ELF-1 (cell line): ENCODE data around the gene MRPS34.
"Not testable (repeated sequence)": the region's sequence is repeated elsewhere in the genome, so short reads cannot be mapped to it uniquely, and the experiment has no call there.

Source experiments
- DNase-seq: peaks from one replicate; pipeline ENCODE4 v3.0.0-alpha.2; 2016; ENCODE audit warnings: low read depth, low spot score

The MRPS34 gene

GRCh38 chr16:1752853-1753252 lies 20.1 kb downstream of the MRPS34 start:
- DNase-seq = no peak

DNA sequence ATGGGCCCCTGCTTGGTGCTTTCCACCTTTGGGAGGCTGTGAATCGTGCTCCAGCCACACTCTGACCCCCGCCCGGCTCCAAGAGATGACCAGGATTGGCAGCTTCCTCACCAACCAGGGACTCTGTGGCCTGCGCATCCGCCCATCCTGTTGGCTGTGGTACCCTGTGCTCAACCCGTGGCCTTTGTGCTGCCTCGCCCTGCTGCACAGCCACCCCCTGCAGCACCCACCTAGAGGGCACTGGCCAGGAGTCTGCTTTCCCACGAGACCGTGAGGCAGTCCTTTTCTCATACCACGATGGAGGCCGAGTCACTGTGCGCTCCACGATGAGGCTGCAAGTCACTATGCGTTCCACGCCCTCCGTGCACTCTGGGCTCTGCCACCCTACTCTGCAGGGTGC lies 21.0 kb downstream of the MRPS34 start:
- DNase-seq = no peak

DNA sequence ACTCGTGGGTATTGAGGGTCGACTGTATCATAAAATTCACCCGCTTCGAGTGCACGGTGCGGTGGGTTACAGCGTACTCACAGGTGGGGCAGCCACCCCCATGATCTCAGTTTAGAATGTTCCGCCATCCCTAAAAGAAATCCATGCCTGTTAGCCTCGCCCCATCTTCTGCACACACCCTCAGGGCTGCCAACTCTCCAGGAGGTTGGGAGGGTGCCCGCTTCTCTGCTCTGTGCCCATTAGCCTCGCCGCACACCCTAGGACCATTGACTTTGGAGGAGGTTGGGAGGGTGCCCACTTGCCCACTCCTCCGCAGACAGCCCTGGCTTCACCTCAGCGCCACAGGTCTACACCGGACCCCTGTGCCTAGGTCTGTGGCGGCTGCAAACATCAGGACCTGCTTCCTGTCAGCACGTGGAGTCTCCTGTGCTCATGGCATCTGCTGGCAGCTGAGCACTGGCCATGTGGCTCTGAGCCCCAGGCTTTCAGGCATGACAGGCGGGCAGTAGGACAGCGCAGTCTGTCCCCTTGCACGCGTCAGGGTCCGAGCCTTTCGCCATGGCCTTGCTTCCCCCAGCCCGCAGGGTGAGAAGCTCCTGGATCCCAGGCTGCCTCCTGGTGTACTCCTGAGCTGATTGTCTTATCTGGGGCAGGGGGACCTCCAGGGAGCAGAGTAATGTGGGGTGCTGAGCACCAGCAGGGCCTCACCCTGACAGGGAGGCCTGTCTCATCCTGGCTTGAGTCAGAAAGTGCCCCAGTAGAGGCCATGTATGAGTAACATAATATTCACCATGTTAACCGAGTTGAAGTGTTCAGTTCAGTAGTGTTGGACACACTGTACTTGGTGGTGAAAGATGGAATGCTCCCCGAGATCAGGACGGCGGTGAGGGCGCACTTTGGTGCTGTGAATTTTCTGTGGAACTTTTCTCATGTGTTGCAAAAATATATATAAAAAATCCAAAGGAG lies 23.5 kb downstream of the MRPS34 start:
- no peak for DNase-seq

DNA sequence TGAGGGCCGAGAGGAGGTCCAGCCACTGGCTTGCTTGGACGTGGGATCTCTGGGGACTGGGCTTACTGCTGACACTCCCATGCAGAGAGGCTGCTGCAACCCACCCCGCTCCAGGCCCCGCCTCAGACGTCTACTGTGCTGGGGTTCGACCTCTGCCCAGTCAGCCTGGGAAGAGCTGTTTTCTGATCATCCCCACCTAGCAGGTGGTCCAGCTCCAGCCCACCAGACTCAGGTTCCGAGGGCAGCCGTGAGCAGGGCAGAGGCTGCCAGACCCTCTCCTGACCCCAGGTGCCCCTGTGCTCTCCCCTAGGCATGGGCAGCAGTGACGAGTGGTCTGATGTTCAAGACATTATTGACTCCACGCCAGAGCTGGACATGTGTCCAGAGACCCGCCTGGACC lies 25.0 kb downstream of the MRPS34 start:
- DNase-seq = no peak

DNA sequence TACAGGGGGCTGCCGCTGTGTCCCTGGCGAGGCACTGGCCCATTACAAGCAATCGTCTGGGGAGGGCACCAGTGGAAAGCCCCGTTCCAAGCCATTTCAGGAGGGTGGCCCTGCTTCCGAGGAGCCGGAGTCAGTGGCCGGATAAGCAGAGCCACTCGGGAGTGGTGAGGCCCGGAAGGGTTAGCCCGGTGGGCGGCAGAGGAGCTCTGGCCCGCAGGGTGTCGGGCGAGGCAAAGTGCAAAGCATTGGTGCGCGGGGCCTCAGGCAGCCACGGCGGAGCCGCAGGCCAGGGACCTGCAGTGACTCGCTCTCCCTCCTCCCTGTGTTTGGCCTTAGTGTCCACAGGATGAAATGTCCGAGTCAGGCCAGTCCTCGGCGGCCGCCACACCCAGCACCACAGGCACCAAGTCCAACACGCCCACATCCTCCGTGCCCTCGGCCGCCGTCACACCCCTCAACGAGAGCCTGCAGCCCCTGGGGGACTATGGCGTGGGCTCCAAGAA lies 26.2 kb downstream of the MRPS34 start:
- DNase-seq = no peak

GRCh38 chr16:1745900-1746692 lies 26.8 kb downstream of the MRPS34 start:
- DNase-seq = peak; percentile 78

DNA sequence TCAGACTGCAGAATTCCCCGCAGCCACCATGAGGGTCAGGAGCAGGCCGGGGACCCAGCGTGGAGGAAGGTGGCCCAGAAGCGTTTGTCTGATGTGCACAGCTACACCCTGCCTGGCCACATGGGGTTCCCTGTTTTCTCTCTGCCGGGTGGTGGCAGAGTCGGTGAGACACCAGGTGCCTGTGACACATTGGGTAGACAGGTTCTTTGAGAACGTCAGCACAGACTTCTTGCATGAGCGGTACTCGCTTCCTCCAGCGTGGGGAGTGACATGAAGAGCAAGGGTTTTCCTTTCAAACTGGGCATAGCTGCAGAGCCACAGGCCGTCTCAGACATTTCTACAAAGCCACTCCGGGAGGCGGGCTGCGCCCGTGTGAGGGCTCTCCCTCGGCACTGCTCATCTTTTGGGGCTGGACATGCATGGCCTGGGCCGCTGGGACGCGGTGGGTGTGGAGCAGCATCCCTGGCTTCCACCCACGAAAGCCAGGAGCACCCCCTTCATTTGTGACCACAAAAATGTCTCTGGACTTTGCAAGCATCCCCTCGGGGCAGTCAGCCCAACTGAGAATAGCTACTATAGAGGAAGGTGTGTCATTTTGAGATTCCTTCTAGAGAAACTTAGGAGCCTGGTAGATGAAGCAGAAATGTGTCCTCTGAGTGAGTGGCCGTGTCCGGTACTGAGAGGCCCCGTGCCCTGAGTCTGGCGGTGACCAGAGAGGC lies 27.6 kb downstream of the MRPS34 start:
- DNase-seq = peak; percentile 59

- peak; percentile 47 for DNase-seq
These were observed 28.5 kb downstream of the MRPS34 start for GRCh38 chr16:1744338-1744840.

DNA sequence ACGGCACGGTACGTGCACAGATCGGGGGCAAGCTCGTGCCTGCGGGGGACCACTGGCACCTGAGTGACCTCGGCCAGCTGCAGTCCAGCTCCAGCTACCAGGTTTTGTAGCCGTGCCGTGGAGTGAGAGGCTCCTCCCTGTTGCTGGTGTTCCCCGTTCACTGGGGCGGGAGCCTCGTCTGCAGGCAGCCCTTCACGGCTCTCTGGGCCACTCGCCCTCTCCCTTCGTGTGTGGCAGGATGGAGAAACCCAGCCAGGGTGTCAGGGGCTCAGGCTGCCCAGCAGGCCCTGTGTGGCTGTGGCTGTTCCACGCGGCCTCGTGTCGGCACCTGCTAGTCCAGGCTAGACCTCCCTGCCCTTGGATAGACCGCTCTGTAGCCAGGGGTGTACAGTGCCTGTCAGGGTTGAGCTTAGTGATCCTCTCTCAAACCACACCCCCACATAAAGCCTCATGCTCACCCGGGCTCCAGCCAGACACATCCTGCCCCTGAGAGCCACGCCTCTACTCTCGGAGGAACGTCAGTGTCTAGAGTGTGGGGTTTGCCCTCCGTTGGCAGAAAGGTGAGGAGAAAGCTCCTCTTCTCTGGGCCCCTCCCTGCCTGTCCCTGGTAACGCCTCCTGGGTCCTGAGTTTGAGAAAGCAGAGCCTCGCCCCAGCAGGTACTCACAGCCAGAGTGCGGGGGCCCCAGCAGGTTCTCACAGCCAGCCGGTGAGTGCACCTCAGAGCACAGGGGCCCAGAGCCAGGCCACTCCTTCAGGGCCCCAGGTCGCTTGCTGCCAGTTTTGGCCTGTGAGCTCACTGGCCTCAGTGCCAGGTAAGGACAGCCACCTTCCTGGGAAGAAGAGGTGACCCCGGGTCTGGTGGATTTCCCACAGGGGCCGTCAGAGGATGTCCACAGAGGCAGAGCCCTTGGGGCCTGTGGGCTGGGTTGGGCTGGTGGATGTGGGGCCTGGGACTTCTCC lies 29.3 kb downstream of the MRPS34 start:
- no peak for DNase-seq

DNA sequence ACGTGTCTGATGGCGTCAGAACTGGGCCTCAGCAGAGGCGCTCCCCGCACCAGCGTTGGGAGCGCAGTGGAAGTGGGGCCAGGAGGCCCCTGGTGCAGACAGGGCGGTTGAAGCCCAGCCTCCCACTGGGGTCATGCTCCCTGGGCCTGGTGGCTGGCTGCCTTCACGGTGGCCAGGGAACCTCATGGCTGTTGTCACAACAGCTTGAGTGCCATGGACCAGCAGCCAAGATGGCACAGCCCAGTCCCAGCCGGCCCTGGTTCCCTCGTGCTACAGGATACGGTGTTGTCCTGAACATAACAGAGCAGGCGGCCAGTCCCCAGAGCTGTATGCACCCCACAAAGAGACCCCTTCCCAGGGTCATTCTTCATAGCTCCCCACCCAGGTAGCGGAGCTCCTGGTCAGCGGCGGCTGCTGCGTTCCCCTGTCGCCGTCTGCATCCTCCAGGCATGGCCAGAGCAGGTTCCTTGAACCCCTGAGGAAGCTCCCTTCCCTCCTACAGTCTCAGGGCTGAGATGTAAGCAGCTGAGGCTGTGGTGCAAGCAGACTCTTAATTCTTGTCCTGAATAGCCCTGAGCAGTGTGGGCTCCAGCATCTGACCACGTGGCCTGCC lies 31.3 kb downstream of the MRPS34 start:
- DNase-seq = no peak

GRCh38 chr16:1740781-1741490 lies 32.0 kb downstream of the MRPS34 start:
- DNase-seq = no peak

- DNase-seq = no peak
These were observed 32.7 kb downstream of the MRPS34 start for GRCh38 chr16:1740234-1740633.

DNA sequence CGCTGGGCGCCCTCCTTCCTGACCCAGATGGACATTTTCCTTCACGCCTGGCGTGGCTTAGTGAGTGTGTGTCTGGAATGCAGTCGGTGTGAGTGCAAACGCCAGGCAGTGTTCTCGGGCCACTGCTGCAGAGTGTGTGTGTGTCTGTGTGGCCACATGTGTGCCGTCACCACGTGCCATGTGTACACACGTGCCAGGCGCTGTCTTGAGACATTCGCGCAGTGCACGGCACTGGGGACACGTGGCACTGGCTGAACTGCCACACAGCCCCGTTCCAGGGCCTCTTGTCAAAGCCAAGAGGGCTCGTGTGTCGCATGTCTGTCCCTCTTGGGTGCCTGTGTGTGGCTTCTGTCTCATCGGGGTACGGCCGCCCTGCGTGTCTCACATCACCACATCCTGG lies 38.1 kb downstream of the MRPS34 start:
- no peak for DNase-seq

- no peak for DNase-seq
These were observed 38.8 kb downstream of the MRPS34 start for GRCh38 chr16:1734123-1734522.

- not testable (repeated sequence) for DNase-seq
These were observed 40.4 kb downstream of the MRPS34 start for GRCh38 chr16:1732551-1732987.

DNA sequence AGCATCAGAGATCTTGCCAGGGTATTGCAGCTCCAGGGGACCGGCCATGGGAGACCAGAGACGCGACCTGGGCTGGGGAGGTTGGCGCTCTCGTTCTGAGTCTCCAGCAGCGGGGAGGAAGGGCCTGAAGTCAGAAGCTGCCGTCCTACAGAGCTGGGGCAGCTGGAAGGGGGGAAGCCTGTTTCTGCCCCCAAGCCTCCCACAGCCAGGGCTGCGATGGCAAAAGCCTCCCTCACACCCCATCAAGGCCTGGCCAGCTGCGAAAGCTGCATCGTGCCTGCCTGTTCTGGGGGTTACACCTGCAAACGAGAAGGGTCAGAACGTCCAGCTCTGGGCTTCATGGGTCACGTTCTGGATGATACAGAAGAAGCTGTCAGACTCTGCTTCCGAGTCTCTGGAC lies 40.9 kb downstream of the MRPS34 start:
- no peak for DNase-seq

DNA sequence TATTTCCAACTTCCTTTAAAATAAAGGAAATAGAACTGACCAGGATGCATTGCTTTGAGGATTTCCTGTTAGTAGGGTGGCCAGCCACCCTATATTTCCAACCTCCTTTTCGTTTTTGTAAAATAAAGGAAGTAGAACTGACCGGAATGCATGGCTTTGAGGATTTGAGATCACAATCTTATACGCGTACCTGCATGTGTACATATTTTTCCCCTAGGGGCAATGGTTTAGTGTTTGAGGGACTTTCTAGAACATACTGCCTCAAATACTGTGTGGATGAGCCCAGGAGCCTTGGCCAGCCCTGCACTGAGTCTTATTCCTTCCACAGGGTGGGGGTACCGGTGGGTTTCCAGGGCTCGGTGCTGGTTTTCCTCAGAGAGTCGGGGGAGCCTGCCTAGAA lies 41.3 kb downstream of the MRPS34 start:
- no peak for DNase-seq

DNA sequence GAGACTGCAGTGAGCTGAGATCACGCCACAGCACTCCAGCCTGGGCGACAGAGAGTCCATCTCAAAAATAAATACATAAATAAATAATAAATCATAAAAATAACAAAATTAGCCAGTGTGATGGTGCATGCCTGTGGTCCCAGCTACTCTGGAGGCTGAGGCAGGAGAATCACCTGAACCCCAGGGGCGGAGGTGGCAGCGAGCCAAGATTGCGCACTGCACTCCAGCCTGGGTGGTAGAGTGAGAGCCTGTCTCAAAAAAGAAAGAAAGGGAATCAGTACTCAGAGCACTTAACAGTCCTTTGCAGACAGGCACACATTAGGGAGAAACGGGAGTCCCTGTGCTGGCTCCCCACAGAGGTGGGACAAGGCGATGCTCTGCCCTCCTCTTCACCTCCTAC lies 41.9 kb downstream of the MRPS34 start:
- no peak for DNase-seq

- DNase-seq = no peak
These were observed 43.5 kb downstream of the MRPS34 start for GRCh38 chr16:1729445-1729844.
